ENCODE data around the gene MAPT.

DNA sequence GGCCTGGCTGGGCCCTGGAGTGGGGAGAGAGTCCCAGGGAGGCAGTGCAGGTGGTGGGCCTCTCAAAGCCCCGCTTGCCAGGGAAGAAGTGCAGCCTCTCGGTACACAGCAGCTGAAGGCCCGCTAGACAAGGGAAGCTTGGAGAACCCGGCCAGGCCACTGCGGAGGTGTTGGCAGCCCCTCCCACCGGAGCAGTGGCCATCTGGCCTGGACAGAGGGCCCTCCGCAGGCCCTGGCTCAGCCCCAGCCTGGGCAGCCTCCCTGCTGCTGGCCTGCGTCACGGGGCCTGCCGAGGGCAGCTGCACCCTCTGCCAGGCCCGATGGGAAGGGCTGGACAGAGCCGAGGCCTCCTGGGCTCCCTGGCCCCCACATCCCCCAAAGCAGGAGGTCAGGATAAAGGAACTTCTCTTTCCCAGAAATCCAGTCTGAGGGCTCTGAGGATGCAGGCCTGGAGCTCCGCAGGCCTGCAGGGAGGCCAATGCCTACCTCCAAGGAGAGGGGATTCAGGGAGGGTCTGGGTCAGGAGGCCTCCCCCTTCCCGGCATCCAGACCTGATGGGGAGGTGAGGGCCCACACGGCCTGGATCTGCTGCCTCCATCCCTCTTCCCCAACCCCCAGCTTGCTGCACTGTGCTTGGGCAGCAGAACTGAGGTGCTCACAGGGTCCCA lies 45.4 kb upstream of the MAPT start:
- TF ChIP-seq CTCF (IDR thresholded peaks at IDR 0.05), result no peak
- no peak for TF ChIP-seq POLR2A (IDR thresholded peaks at IDR 0.05)
